Stimulated activated CD4-positive, alpha-beta T cell treated with anti-CD3 and anti-CD28 coated beads, Interleukin-2, amount 100 ng/mL, for 48 hours (primary cell): ENCODE results near the gene APRT.
"Not testable (repeated sequence)": the region's sequence is repeated elsewhere in the genome, so short reads cannot be mapped to it uniquely, and the experiment has no call there.

Experiments used
- DNase-seq, 2 donors: peaks; one replicate each; pipeline ENCODE4 v3.0.0-alpha.2; 2020

APRT gene

GRCh38 chr16:88841521-88842307 lies 30.0 kb upstream of the APRT start:
- no peak for DNase-seq

GRCh38 chr16:88840600-88841215 lies 29.0 kb upstream of the APRT start:
- DNase-seq: no peak

- no peak for DNase-seq
Measured at GRCh38 chr16:88839745-88840599, 28.2 kb upstream of the APRT start.

- no peak for DNase-seq
Measured at GRCh38 chr16:88839026-88839529, 27.4 kb upstream of the APRT start.

- DNase-seq: no peak
Measured at GRCh38 chr16:88838566-88838965, 26.8 kb upstream of the APRT start.

GRCh38 chr16:88837806-88838205 lies 26.1 kb upstream of the APRT start:
- DNase-seq: no peak

GRCh38 chr16:88836791-88837190 lies 25.1 kb upstream of the APRT start:
- DNase-seq: no peak

- no peak for DNase-seq
Measured at GRCh38 chr16:88835818-88836217, 24.1 kb upstream of the APRT start.

GRCh38 chr16:88835383-88835782 lies 23.7 kb upstream of the APRT start:
- DNase-seq: no peak

- no peak for DNase-seq
Measured at GRCh38 chr16:88834670-88835069, 22.9 kb upstream of the APRT start.

GRCh38 chr16:88833086-88833485 lies 21.4 kb upstream of the APRT start:
- DNase-seq: no peak

GRCh38 chr16:88831838-88832237 lies 20.1 kb upstream of the APRT start:
- DNase-seq: no peak

- DNase-seq: no peak
Measured at GRCh38 chr16:88830783-88831182, 19.1 kb upstream of the APRT start.

- no peak for DNase-seq
Measured at GRCh38 chr16:88830258-88830657, 18.5 kb upstream of the APRT start.

GRCh38 chr16:88828711-88829110 lies 17.0 kb upstream of the APRT start:
- no peak for DNase-seq

- DNase-seq: no peak
Measured at GRCh38 chr16:88827727-88828126, 16.0 kb upstream of the APRT start.

GRCh38 chr16:88826070-88826840 lies 14.5 kb upstream of the APRT start:
- DNase-seq: no peak

- DNase-seq: no peak
Measured at GRCh38 chr16:88825146-88825545, 13.4 kb upstream of the APRT start.

GRCh38 chr16:88824256-88825077 lies 12.7 kb upstream of the APRT start:
- no peak for DNase-seq

- DNase-seq: not testable (repeated sequence)
Measured at GRCh38 chr16:88823646-88824045, 11.9 kb upstream of the APRT start.

GRCh38 chr16:88822281-88823040 lies 10.7 kb upstream of the APRT start:
- DNase-seq: no peak
